Panc1 (cell line): ENCODE data around the gene SIAH3. TPM values are rescaled to one million over a fixed set of nuclear protein-coding genes. Genes with fewer than 3 reads are reported as not detected.

ENCODE experiments used
- ATAC-seq: fragments of 200-7000 bp; cut with Tn5 transposase; 2 replicates; pipeline ENCODE4 v1.9.1; 2020; ENCODE audit warnings: mild to moderate bottlenecking, moderate library complexity
- BruUV-seq: library from RNA; stranded (reverse); fragments of 400-500 nt; replicated peaks from 2 replicates; lab custom pipeline; 2021; lab: Mats Ljungman, UMichigan
- CTCF ChIA-PET: fragments of 300-600 bp; sonication (Branson Sonifier 250); formaldehyde crosslinking; loops from one replicate; lab custom pipeline; 2022; ENCODE audit warnings: antibody characterized with exemption; lab: Charles Lee
- POLR2A ChIA-PET: fragments of 300-600 bp; sonication (Branson Sonifier 250); formaldehyde crosslinking; loops from one replicate; lab custom pipeline; 2022; ENCODE audit warnings: antibody characterized with exemption; lab: Charles Lee
- DNase-seq: peaks from one replicate; pipeline ENCODE4 v3.0.0-alpha.2; 2010; ENCODE audit warnings: low read depth, low spot score
- H3K27ac ChIP-seq: 2 replicates; pipeline ENCODE4 v1.5.1; 2011; ENCODE audit warnings: mild to moderate bottlenecking, low read length, inconsistent platforms
- H3K27me3 ChIP-seq: fragments of 200-500 bp; sonication (Bioruptor generic); 2 replicates; pipeline ENCODE4 v1.6.0; 2014; ENCODE audit warnings: low read length, inconsistent platforms; ENCODE audit not compliant: control insufficient read depth, insufficient read depth
- H3K36me3 ChIP-seq: fragments of 200-500 bp; sonication (Bioruptor generic); 2 replicates; pipeline ENCODE4 v1.5.1; 2014; ENCODE audit warnings: inconsistent platforms, mild to moderate bottlenecking, low read length, moderate library complexity; ENCODE audit not compliant: control insufficient read depth, insufficient read depth
- H3K4me1 ChIP-seq: 2 replicates; pipeline ENCODE4 v1.5.1; 2011; ENCODE audit warnings: inconsistent platforms, mild to moderate bottlenecking, low read length, moderate library complexity; ENCODE audit not compliant: control insufficient read depth, insufficient read depth
- H3K4me3 ChIP-seq, 2 experiments: 2 replicates each; pipeline ENCODE4 v1.5.1; 2011 to 2012; ENCODE audit warnings: low read depth in 2 of 2, low read length in 2 of 2, mild to moderate bottlenecking in 2 of 2, inconsistent platforms in 1 of 2, moderate library complexity in 1 of 2
- H3K9me3 ChIP-seq: fragments of 200-500 bp; sonication (Bioruptor generic); 2 replicates; pipeline ENCODE4 v1.5.1; 2014; ENCODE audit warnings: low read depth, mild to moderate bottlenecking, inconsistent platforms, low read length, moderate library complexity; ENCODE audit not compliant: control insufficient read depth, insufficient read depth
- CTCF ChIP-seq: fragments of 450-650 bp; IDR thresholded peaks from 2 replicates; pipeline ENCODE4 v1.5.1; 2017; ENCODE audit warnings: mild to moderate bottlenecking
- POLR2AphosphoS5 ChIP-seq: IDR thresholded peaks from 2 replicates; pipeline ENCODE4 v1.6.1; 2012; ENCODE audit warnings: mild to moderate bottlenecking, low read depth, low read length, moderate library complexity
- REST ChIP-seq, 2 experiments: IDR thresholded peaks; 2 replicates each; pipeline ENCODE4 v1.6.1; 2011 to 2012; ENCODE audit warnings: low read depth in 2 of 2, control low read depth in 1 of 2, low read length in 1 of 2, mild to moderate bottlenecking in 1 of 2, moderate library complexity in 1 of 2; ENCODE audit not compliant: insufficient read depth in 1 of 2
- SIN3A ChIP-seq: IDR thresholded peaks from 2 replicates; pipeline ENCODE4 v1.6.1; 2012; ENCODE audit warnings: low read depth, mild to moderate bottlenecking, low read length, moderate library complexity, borderline replicate concordance; ENCODE audit not compliant: insufficient read depth
- TCF7L2 ChIP-seq: IDR thresholded peaks from 2 replicates; pipeline ENCODE4 v1.6.1; 2011; ENCODE audit warnings: mild to moderate bottlenecking, low read depth, low read length, inconsistent platforms
- in situ Hi-C: cut with HindIII; loops from 2 replicates; pipeline ENCODE4 v1.10.0; 2016; ENCODE audit warnings: low sequenced_read_pairs, low pct_unique_long_range_greater_than_20kb
- intact Hi-C: fragments of 100-400 bp; cut with micrococcal nuclease; formaldehyde crosslinking; loops from one replicate; pipeline ENCODE4 v1.10.0; 2022; ENCODE audit not compliant: unreplicated experiment
- total RNA-seq: library from RNA; stranded (reverse); gene quantifications from one replicate; pipeline ENCODE4 v1.2.1, GENCODE V29; 2021; ENCODE audit not compliant: unreplicated experiment

The SIAH3 gene
- total RNA-seq, 1 experiment from 2014 or later = not detected

GRCh38 chr13:45828256-45828968 lies 23.1 kb downstream of the SIAH3 start:
- no peaks in the 10 kb centered on the region for H3K27me3 ChIP-seq
- H3K27ac ChIP-seq = no peak overlapping the region
- TF ChIP-seq SIN3A = no peak
- TF ChIP-seq REST (IDR thresholded peaks at IDR 0.05; ENCODE audit: insufficient read depth in 1 of 2, low read depth in 2 of 2, low read length in 1 of 2) = no peak
- no peak for TF ChIP-seq CTCF
- no peak for TF ChIP-seq POLR2AphosphoS5
- TF ChIP-seq TCF7L2 = no peak
- DNase-seq (no peak), ATAC-seq (no peak)
- no peak overlapping the region for H3K4me3 ChIP-seq
- BruUV-seq = no TSS peak
- ChIA-PET POLR2A (no interaction called here), CTCF (no interaction called here)
- H3K4me1 ChIP-seq = no peaks in the 10 kb centered on the region
- intact Hi-C loops = no loop called here
- H3K9me3 ChIP-seq = no peaks in the 10 kb centered on the region
- in situ Hi-C loops = no loop called here
- H3K36me3 ChIP-seq = no peaks in the 10 kb centered on the region

GRCh38 chr13:45827318-45827717 lies 24.2 kb downstream of the SIAH3 start:
- in situ Hi-C loops (no loop called here), intact Hi-C loops (no loop called here)
- Histone ChIP-seq H3K4me3 (no peak overlapping the region), H3K4me1 (no peaks in the 10 kb centered on the region), H3K27me3 (no peaks in the 10 kb centered on the region), H3K36me3 (no peaks in the 10 kb centered on the region), H3K9me3 (no peaks in the 10 kb centered on the region), H3K27ac (no peak overlapping the region)
- ATAC-seq (no peak), DNase-seq (no peak)
- TF ChIP-seq POLR2AphosphoS5 (no peak), CTCF (no peak), REST (IDR thresholded peaks at IDR 0.05; ENCODE audit: insufficient read depth in 1 of 2, low read depth in 2 of 2, low read length in 1 of 2) (no peak), SIN3A (no peak)
- CTCF ChIA-PET = no interaction called here
- POLR2A ChIA-PET = no interaction called here
- BruUV-seq = no TSS peak
